HG02610 (cell line): ENCODE data around the gene CADPS2.

Source experiments
- ATAC-seq: cut with Tn5 transposase; IDR thresholded peaks from one replicate; pipeline ENCODE4 v1.9.1; 2021; ENCODE audit warnings: mild to moderate bottlenecking, moderate library complexity; ENCODE audit not compliant: unreplicated experiment

The CADPS2 gene

DNA sequence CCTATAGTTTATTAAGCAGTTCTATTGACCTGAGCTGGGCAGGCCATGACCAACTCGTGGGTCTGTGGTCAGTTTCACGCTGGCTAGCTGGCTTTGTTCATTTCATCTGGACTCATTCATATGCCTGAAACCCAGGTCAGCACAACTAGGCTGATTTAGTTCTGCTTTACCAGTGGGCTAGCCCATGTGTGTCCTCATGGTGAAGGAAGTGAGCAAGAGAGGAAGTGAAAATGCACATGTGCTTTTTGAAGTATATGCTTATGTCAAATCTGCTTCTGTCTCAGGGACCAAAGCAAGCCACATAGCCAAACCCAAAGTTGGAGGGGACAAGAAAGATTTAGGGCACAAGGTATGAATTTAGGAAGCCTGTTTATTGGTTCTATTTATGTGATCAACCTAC is 341.8 kb downstream of the CADPS2 start:
- ATAC-seq, result peak; percentile 95

- no peak for ATAC-seq
Measured at GRCh38 chr7:122543891-122544290, 342.4 kb downstream of the CADPS2 start.

GRCh38 chr7:122543166-122543565 is 343.1 kb downstream of the CADPS2 start:
- no peak for ATAC-seq

DNA sequence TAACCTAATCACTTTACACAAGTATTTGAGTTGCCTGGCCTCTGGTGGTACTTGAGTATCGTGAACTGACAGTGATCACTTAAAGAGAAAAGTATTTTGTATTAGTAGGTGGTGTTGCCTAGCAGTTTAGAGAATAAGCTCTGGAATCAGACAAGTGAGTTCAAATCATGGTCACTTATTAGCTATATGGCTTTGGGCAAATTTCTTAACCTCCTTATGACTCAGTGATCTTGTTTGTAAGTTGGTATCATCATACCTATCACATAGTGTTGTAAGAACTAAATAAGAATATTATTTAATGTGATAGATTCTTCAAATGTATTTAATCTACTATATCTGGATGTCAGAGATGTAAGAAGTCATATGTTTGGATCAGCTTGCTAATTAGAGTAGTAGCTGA is 351.2 kb downstream of the CADPS2 start:
- no peak for ATAC-seq

- ATAC-seq, result no peak
Measured at GRCh38 chr7:122532406-122533269, 353.6 kb downstream of the CADPS2 start.

DNA sequence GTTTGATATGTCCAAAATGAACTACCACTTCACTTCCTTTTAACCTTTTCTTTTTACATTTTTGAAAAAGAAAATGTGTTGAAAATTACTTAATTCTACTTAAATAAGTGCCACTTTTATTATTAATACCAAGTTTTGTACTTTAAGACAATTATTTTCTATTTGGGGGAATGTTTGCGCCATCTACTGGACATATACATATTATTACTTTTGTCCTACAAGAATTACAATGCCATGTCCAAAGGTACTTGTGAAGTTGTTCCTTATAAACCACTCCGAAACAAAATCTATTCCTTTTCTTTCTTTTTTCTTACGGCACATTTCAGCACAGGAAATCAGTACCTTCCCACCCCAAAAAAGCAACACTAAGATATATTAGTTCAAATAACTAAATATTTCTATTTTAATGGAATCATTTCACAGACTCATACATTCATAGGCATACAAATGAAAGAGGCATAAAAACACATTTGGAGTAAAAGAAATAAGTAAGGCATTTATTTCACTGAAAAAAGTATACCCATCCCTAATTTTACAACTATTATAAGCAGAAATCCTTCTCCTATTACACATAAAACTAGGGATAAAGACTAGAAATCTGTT is 357.3 kb downstream of the CADPS2 start:
- no peak for ATAC-seq

DNA sequence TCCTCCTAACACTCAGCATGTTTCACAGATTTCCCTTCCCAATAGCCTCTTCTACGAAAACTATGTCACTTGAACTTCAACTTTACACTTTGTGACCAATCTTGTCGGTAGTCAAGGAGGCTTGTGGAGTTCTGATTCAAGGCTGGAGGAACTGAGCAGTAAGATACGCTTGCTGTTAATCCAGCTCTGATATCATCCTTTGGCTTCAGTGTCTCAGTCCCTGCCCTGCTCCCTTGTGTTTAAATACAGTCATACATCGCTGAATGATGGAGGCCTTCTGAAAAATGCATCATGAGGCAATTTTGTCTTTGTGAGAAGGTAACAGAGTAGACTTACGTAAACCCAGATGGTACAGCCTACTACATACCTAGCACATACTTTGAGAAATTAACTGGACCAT is 360.9 kb downstream of the CADPS2 start:
- ATAC-seq, result no peak

DNA sequence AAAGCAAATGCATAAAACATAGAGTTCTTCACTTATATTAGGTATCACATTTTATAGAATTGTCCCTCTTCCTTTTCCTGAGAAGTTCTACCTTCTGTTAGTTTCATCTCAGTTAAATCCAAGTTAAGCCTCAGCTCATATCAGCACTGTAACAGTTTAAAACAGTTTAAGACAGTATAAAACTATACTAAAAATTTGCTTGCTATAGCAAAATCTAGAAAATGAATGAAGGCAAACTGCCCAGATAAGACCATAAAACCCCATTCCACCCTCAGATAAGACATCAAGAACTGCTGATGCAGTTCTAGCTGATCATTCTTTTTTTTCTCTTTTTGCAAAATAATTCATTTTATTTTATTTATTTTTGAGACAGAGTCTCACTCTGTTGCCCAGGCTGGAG is 364.5 kb downstream of the CADPS2 start:
- no peak for ATAC-seq

GRCh38 chr7:122520971-122521555 is 365.2 kb downstream of the CADPS2 start:
- ATAC-seq, result no peak

DNA sequence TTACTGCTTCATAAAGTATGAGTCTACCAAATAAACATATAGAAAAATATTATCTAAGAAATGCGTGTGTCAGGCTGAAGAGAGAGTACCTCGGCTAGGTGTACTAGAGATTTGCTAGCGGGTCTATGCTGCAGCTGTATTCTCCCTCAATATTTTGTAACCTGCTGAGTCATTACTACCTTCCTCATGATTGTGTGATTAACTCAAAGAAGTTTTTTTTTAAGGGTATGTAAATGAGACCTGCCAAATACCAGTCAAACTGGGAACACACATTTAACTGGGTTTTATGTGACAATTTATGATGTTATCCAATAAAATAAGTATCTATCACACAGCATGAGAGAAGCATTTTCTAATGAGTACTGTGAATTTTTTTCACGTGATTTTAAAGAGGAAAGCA is 367.8 kb downstream of the CADPS2 start:
- ATAC-seq, result no peak

DNA sequence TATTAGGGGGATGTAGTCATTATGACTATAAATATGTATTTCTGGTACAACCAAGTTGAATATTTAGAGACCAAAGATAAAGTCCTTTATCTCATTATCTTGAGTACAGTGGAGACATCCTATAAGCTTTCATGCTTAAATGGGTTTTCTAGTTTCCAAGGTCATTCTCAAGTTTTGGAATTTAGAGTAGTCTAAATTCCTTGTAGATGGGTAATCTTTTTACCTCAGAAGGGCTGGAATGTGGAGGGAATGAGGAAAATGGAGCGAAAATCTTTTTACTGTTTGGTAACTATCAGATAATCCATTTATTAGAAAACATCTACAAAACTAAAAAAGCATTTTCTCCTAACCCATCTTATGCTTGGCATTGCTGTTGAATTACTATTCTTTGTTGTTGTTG is 368.7 kb downstream of the CADPS2 start:
- ATAC-seq, result no peak

DNA sequence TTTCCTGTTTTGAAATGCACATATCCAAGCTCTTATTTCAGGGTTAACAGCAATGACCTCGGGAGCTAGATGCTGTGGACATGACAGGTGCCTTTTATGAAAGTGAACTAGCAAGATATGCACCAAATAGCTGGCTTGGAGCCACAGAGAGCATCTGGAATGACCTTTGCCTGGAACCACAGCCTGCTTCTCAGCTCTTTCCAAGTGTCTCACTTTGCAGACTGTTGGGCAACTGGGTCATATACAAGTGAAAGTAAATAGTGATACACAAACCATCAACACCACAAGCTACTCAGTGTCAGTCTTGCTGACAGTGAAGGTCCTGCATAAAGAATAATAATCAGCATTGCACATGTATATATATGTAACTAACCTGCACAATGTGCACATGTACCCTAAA is 370.9 kb downstream of the CADPS2 start:
- ATAC-seq, result no peak

DNA sequence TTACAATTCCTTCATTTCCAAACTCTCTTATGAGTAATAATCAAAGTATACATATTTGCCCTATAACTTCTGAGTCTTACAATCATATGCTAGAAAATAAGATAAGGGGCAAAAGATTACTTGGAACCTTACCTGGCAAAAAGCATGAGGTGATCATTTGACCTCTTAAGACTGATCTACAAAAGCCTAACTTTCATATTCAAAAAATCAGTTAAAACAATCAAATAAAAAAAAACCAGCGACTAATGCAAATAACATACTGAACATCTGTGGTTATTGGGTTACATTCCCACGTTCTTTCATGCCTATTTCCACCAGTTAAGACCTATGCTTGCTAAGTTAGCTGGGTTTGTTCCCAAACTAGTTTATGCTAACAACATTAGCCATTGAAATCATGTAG is 375.0 kb downstream of the CADPS2 start:
- ATAC-seq, result no peak

GRCh38 chr7:122507591-122507990 is 378.7 kb downstream of the CADPS2 start:
- no peak for ATAC-seq

GRCh38 chr7:122492007-122492406 is 394.3 kb downstream of the CADPS2 start:
- no peak for ATAC-seq

GRCh38 chr7:122488241-122488640 is 398.0 kb downstream of the CADPS2 start:
- no peak for ATAC-seq

GRCh38 chr7:122487131-122487530 is 399.1 kb downstream of the CADPS2 start:
- no peak for ATAC-seq

GRCh38 chr7:122485856-122486255 is 400.4 kb downstream of the CADPS2 start:
- no peak for ATAC-seq

GRCh38 chr7:122482212-122482611 is 404.0 kb downstream of the CADPS2 start:
- no peak for ATAC-seq

DNA sequence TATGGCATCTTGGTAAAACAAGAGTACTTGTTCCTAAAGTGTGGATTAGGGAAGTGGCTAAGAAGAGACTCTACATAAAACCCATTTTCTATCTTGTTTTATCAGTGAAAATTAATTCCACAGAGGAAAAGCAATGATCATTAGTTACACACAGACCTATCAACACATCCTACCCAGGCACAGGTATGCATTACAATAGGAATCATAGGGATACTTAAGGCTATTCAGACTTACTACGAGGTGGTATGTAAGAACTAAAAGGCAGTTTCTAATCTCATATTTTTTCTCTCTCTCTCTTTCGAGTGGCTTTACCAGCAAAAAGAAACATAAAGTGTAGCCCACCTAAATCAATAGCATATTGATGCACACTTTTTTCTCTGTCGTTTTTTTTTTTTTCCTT is 415.4 kb downstream of the CADPS2 start:
- ATAC-seq, result no peak

DNA sequence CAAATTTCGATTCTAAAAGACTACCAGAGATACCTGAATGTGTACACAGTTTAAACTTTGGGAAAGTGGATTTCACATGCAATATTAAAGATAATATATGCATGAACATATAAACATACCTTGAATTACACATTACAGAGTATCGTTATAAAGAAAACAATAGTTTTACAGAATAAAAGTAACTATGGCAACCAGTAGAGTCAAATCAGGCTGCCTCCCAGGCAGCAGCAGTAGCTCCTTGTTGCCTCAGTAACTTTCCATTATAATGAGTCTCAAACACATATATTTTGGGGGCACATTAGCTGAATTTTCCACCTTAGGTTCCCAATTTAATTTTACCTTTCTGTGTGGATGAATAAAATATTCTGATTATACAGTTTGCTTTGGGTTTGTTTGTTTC is 417.3 kb downstream of the CADPS2 start:
- no peak for ATAC-seq
